Measurements from ENCODE around the gene GRB7. TPM values are rescaled to one million over a fixed set of nuclear protein-coding genes. Genes with fewer than 3 reads are reported as not detected.
"Not testable (repeated sequence)": the region's sequence is repeated elsewhere in the genome, so short reads cannot be mapped to it uniquely, and the experiment has no call there.

GRB7 gene
- total RNA-seq, 4 donors from 2014 or later, result 0.51 to 14.3 (median 5.6) TPM

GRCh38 chr17:39722104-39722503, 15.6 kb upstream of the GRB7 start:
- Histone ChIP-seq H3K27ac (no peak overlapping the region), H3K36me3 (no peaks in the 10 kb centered on the region), H3K4me1 (no peaks in the 10 kb centered on the region), H3K4me3 (no peak overlapping the region), H3K9me3 (no peaks in the 10 kb centered on the region), H3K27me3 (no peaks in the 10 kb centered on the region)
- TF ChIP-seq POLR2A (IDR thresholded peaks at IDR 0.05) (no peak), CTCF (IDR thresholded peaks at IDR 0.05) (no peak)
- intact Hi-C loops (cut with DNase I; ENCODE audit: low total_unique reads), result no loop called here
- no peak for DNase-seq

- Histone ChIP-seq H3K4me1 (no peaks in the 10 kb centered on the region), H3K27me3 (no peaks in the 10 kb centered on the region), H3K27ac (no peak overlapping the region), H3K36me3 (no peaks in the 10 kb centered on the region), H3K9me3 (no peaks in the 10 kb centered on the region), H3K4me3 (no peak overlapping the region)
- intact Hi-C loops (cut with DNase I; ENCODE audit: low total_unique reads), result no loop called here
- DNase-seq, result no peak
- TF ChIP-seq CTCF (IDR thresholded peaks at IDR 0.05), result no peak
- TF ChIP-seq POLR2A (IDR thresholded peaks at IDR 0.05), result no peak
These were observed 14.5 kb upstream of the GRB7 start for GRCh38 chr17:39722965-39723848.

GRCh38 chr17:39724731-39725130, 13.0 kb upstream of the GRB7 start:
- TF ChIP-seq CTCF (IDR thresholded peaks at IDR 0.05) (no peak), POLR2A (IDR thresholded peaks at IDR 0.05) (no peak)
- no peaks in the 10 kb centered on the region for H3K36me3 ChIP-seq
- intact Hi-C loops (cut with DNase I; ENCODE audit: low total_unique reads), result no loop called here
- H3K4me1 ChIP-seq, result no peaks in the 10 kb centered on the region
- H3K9me3 ChIP-seq, result no peaks in the 10 kb centered on the region
- H3K27ac ChIP-seq, result no peak overlapping the region
- H3K27me3 ChIP-seq, result no peaks in the 10 kb centered on the region
- no peak overlapping the region for H3K4me3 ChIP-seq
- DNase-seq, result no peak

GRCh38 chr17:39725923-39726322, 11.8 kb upstream of the GRB7 start:
- H3K9me3 ChIP-seq; intact Hi-C loops (cut with DNase I; ENCODE audit: low total_unique reads); H3K4me1 ChIP-seq; H3K27ac ChIP-seq; H3K36me3 ChIP-seq; H3K4me3 ChIP-seq; H3K27me3 ChIP-seq; DNase-seq: not testable (repeated sequence)

- Histone ChIP-seq H3K9me3 (no peaks in the 10 kb centered on the region), H3K27ac (no peak overlapping the region), H3K4me1 (no peaks in the 10 kb centered on the region), H3K27me3 (no peaks in the 10 kb centered on the region), H3K4me3 (no peak overlapping the region), H3K36me3 (no peaks in the 10 kb centered on the region)
- no peak for DNase-seq
- no peak for TF ChIP-seq POLR2A (IDR thresholded peaks at IDR 0.05)
- no peak for TF ChIP-seq CTCF (IDR thresholded peaks at IDR 0.05)
- intact Hi-C loops (cut with DNase I; ENCODE audit: low total_unique reads), result no loop called here
These were observed 11.1 kb upstream of the GRB7 start for GRCh38 chr17:39726617-39727016.

Data from uterus (tissue), 4 donors.